ENCODE data around the gene AFP.

GRCh38 chr4:73432169-73433000 is 3.6 kb upstream of the AFP start:
- TF ChIP-seq CTCF (IDR thresholded peaks at IDR 0.05 in 2 of 3, conservative IDR thresholded peaks at IDR 0.05 in 1 of 3; ENCODE audit: control insufficient read depth in 2 of 3, extremely low read depth in 1 of 3, insufficient read depth in 1 of 3, low read depth in 3 of 3, low read length in 3 of 3) (no peak), EGR1 (IDR thresholded peaks at IDR 0.05; ENCODE audit: borderline replicate concordance in 1 of 2, low read depth in 2 of 2, low read length in 2 of 2) (no peak), RCOR1 (conservative IDR thresholded peaks at IDR 0.05; ENCODE audit: low read depth, low read length) (no peak), POLR2A (IDR thresholded peaks at IDR 0.05; ENCODE audit: low read depth, low read length) (no peak), BCL11A (IDR thresholded peaks at IDR 0.05; ENCODE audit: low read depth, low read length) (no peak)
